Osteocyte (in vitro differentiated cells): ENCODE results near the gene DGCR8. TPM values are rescaled to one million over a fixed set of nuclear protein-coding genes. Genes with fewer than 3 reads are reported as not detected.

Experiments used
- DNase-seq: peaks from one replicate; pipeline ENCODE4 v3.0.0; 2021; ENCODE audit warnings: mixed read lengths; ENCODE audit not compliant: unreplicated experiment; ENCODE audit errors: extremely low spot score
- H3K27ac Mint-ChIP-seq: one replicate; pipeline ENCODE4 v1.8.0; 2021; ENCODE audit warnings: mild to moderate bottlenecking, mixed read lengths; ENCODE audit not compliant: unreplicated experiment
- H3K27me3 Mint-ChIP-seq: one replicate; pipeline ENCODE4 v1.8.0; 2021; ENCODE audit warnings: mixed read lengths; ENCODE audit not compliant: unreplicated experiment
- H3K36me3 Mint-ChIP-seq: one replicate; pipeline ENCODE4 v1.8.0; 2021; ENCODE audit warnings: mixed read lengths; ENCODE audit not compliant: unreplicated experiment
- H3K4me1 Mint-ChIP-seq: one replicate; pipeline ENCODE4 v1.8.0; 2021; ENCODE audit warnings: mixed read lengths; ENCODE audit not compliant: unreplicated experiment
- H3K4me3 Mint-ChIP-seq: one replicate; pipeline ENCODE4 v1.8.0; 2021; ENCODE audit warnings: mild to moderate bottlenecking, moderate library complexity, mixed read lengths; ENCODE audit not compliant: unreplicated experiment
- H3K9me3 Mint-ChIP-seq: one replicate; pipeline ENCODE4 v1.8.0; 2021; ENCODE audit warnings: mixed read lengths; ENCODE audit not compliant: unreplicated experiment
- CTCF ChIP-seq: fragments of 200-600 bp; sonication (generic); IDR thresholded peaks from 2 replicates; pipeline ENCODE4 v1.5.0; 2021; ENCODE audit warnings: antibody characterized with exemption, mild to moderate bottlenecking, moderate library complexity
- total RNA-seq: library from RNA; stranded (reverse); gene quantifications from 2 replicates; pipeline ENCODE4 v1.2.1, GENCODE V29; 2021

DGCR8 gene
- total RNA-seq, 1 donor from 2014 or later: 45.1 TPM

GRCh38 chr22:20127869-20128618, 48.0 kb downstream of the DGCR8 start:
- no peak for DNase-seq
- TF ChIP-seq CTCF: no peak
- Mint-ChIP-seq H3K4me3 (no peak overlapping the region), H3K9me3 (no peaks in the 10 kb centered on the region), H3K36me3 (peaks cover 20% of the 10 kb centered on the region), H3K27me3 (no peaks in the 10 kb centered on the region), H3K4me1 (peaks cover 6% of the 10 kb centered on the region), H3K27ac (no peak overlapping the region)

- Mint-ChIP-seq H3K36me3 (peaks cover 20% of the 10 kb centered on the region), H3K9me3 (no peaks in the 10 kb centered on the region), H3K27ac (no peak overlapping the region), H3K4me1 (peaks cover 10% of the 10 kb centered on the region), H3K27me3 (no peaks in the 10 kb centered on the region), H3K4me3 (no peak overlapping the region)
- DNase-seq: no peak
- TF ChIP-seq CTCF: no peak
These were observed 48.5 kb downstream of the DGCR8 start for GRCh38 chr22:20128619-20128901.

- no peak for DNase-seq
- H3K27ac Mint-ChIP-seq: no peak overlapping the region
- no peaks in the 10 kb centered on the region for H3K27me3 Mint-ChIP-seq
- peaks cover 14% of the 10 kb centered on the region for H3K4me1 Mint-ChIP-seq
- no peaks in the 10 kb centered on the region for H3K9me3 Mint-ChIP-seq
- peaks cover 20% of the 10 kb centered on the region for H3K36me3 Mint-ChIP-seq
- TF ChIP-seq CTCF: peak; percentile 36
- H3K4me3 Mint-ChIP-seq: no peak overlapping the region
These were observed 49.1 kb downstream of the DGCR8 start for GRCh38 chr22:20128902-20129746.

GRCh38 chr22:20129747-20130014, 49.6 kb downstream of the DGCR8 start:
- no peaks in the 10 kb centered on the region for H3K27me3 Mint-ChIP-seq
- no peaks in the 10 kb centered on the region for H3K9me3 Mint-ChIP-seq
- no peak for DNase-seq
- H3K4me3 Mint-ChIP-seq: no peak overlapping the region
- no peak for TF ChIP-seq CTCF
- H3K4me1 Mint-ChIP-seq: peaks cover 20% of the 10 kb centered on the region
- peaks cover 19% of the 10 kb centered on the region for H3K36me3 Mint-ChIP-seq
- no peak overlapping the region for H3K27ac Mint-ChIP-seq

- Mint-ChIP-seq H3K4me1 (peaks cover 20% of the 10 kb centered on the region), H3K4me3 (no peak overlapping the region), H3K27ac (no peak overlapping the region), H3K36me3 (peaks cover 15% of the 10 kb centered on the region), H3K27me3 (no peaks in the 10 kb centered on the region), H3K9me3 (no peaks in the 10 kb centered on the region)
- no peak for DNase-seq
- no peak for TF ChIP-seq CTCF
These were observed 50.3 kb downstream of the DGCR8 start for GRCh38 chr22:20130319-20130718.
